H1 (cell line): ENCODE data around the gene ZNF511. TPM values are rescaled to one million over a fixed set of nuclear protein-coding genes. Genes with fewer than 3 reads are reported as not detected.

Source experiments
- CTCF ChIA-PET: fragments of 300-600 bp; sonication (Branson Sonifier 250); formaldehyde crosslinking; loops from one replicate; lab custom pipeline; 2021; ENCODE audit not compliant: partially characterized antibody; lab: Charles Lee
- POLR2A ChIA-PET: fragments of 300-600 bp; sonication (Branson Sonifier 250); formaldehyde crosslinking; loops from one replicate; lab custom pipeline; 2021; ENCODE audit warnings: inconsistent platforms; ENCODE audit not compliant: partially characterized antibody; lab: Charles Lee
- DNase-seq, 2 experiments: peaks; one replicate each; pipeline versions ENCODE4 v3.0.0 to v3.0.0-alpha.2; 2010 to 2022; ENCODE audit warnings: low spot score in 2 of 2, low read depth in 1 of 2, mixed read lengths in 1 of 2
- FAIRE-seq: peaks from 2 replicates; lab custom pipeline; 2011; peaks lifted over from hg19 to GRCh38; lab: Jason Lieb, UNC
- H2AFZ ChIP-seq: 2 replicates; pipeline ENCODE4 v1.8.1; 2012; ENCODE audit warnings: low read length, inconsistent platforms
- H2AK5ac ChIP-seq: 2 replicates; pipeline ENCODE4 v1.6.1; 2013; ENCODE audit warnings: low read depth, low read length
- H2BK120ac ChIP-seq: replicated peaks from 2 replicates; pipeline ENCODE3; 2013; ENCODE audit warnings: low read depth, low read length, inconsistent platforms
- H2BK12ac ChIP-seq: 2 replicates; pipeline ENCODE4 v1.6.1; 2013; ENCODE audit warnings: low read depth, low read length
- H2BK15ac ChIP-seq: 2 replicates; pipeline ENCODE4 v1.6.1; 2013; ENCODE audit warnings: low read length
- H2BK20ac ChIP-seq: 2 replicates; pipeline ENCODE4 v1.6.1; 2013; ENCODE audit warnings: low read length
- H2BK5ac ChIP-seq: 2 replicates; pipeline ENCODE4 v1.6.1; 2013; ENCODE audit warnings: low read depth, low read length
- H3K14ac ChIP-seq: 2 replicates; pipeline ENCODE4 v1.6.1; 2013; ENCODE audit warnings: inconsistent platforms; ENCODE audit not compliant: insufficient read length
- H3K18ac ChIP-seq: 2 replicates; pipeline ENCODE4 v1.6.1; 2013; ENCODE audit warnings: low read length; ENCODE audit errors: extremely low read depth
- H3K23ac ChIP-seq: 2 replicates; pipeline ENCODE4 v1.6.1; 2013; ENCODE audit warnings: inconsistent platforms; ENCODE audit not compliant: insufficient read length
- H3K23me2 ChIP-seq: 2 replicates; pipeline ENCODE4 v1.6.1; 2013; ENCODE audit warnings: low read depth, low read length
- H3K27ac ChIP-seq: 2 replicates; pipeline ENCODE4 v1.6.1; 2011; ENCODE audit warnings: low read depth, low read length, inconsistent platforms
- H3K27me3 ChIP-seq, 4 experiments: replicated peaks in 1 of 4; 1 replicate in 1 of 4; 2 replicates in 3 of 4; pipeline versions ENCODE4 v1.6.1 to v1.8.1; 2011 to 2013; ENCODE audit warnings: low read length in 3 of 4, mild to moderate bottlenecking in 3 of 4, inconsistent platforms in 2 of 4, mixed read lengths in 2 of 4, moderate library complexity in 1 of 4; ENCODE audit not compliant: control insufficient read depth in 3 of 4, insufficient read depth in 3 of 4; ENCODE audit errors: extremely low read depth in 1 of 4
- H3K36me3 ChIP-seq, 4 experiments: 2 replicates each; pipeline versions ENCODE4 v1.6.1 to v1.8.1; 2011 to 2013; ENCODE audit warnings: mild to moderate bottlenecking in 4 of 4, low read length in 3 of 4, moderate library complexity in 2 of 4, control low read depth in 1 of 4, inconsistent platforms in 1 of 4; ENCODE audit not compliant: insufficient read depth in 4 of 4, control insufficient read depth in 2 of 4
- H3K4ac ChIP-seq: replicated peaks from 2 replicates; pipeline ENCODE3; 2013; ENCODE audit warnings: low read length, low read depth, mixed read lengths, inconsistent platforms; ENCODE audit not compliant: insufficient read length
- H3K4me1 ChIP-seq, 4 experiments: replicated peaks in 1 of 4; 1 replicate in 1 of 4; 2 replicates in 3 of 4; pipeline versions ENCODE4 v1.6.1 to v1.8.1; 2011 to 2013; ENCODE audit warnings: low read length in 3 of 4, inconsistent platforms in 2 of 4, mixed read lengths in 1 of 4; ENCODE audit not compliant: insufficient read depth in 4 of 4, control insufficient read depth in 3 of 4
- H3K4me2 ChIP-seq, 2 experiments: 2 replicates each; pipeline versions ENCODE4 v1.6.1 to v1.8.1; 2011 to 2013; ENCODE audit warnings: low read depth in 2 of 2, low read length in 2 of 2, control low read depth in 1 of 2, inconsistent platforms in 1 of 2, mild to moderate bottlenecking in 1 of 2; ENCODE audit not compliant: insufficient read depth in 1 of 2
- H3K4me3 ChIP-seq, 4 experiments: fragments of 200-600, 300-600 bp in 1 of 4; sonication (generic), shearing (Covaris generic), sonication (Bioruptor Twin) in 1 of 4; 2 replicates each; pipeline versions ENCODE4 v1.5.1 to v1.8.1; 2011 to 2016; ENCODE audit warnings: low read length in 4 of 4, low read depth in 3 of 4, control low read depth in 2 of 4, inconsistent platforms in 2 of 4, mild to moderate bottlenecking in 2 of 4, mixed read lengths in 1 of 4, moderate library complexity in 1 of 4; ENCODE audit not compliant: insufficient read depth in 2 of 4; ENCODE audit errors: extremely low read depth in 1 of 4
- H3K56ac ChIP-seq: replicated peaks from 2 replicates; pipeline ENCODE3; 2013; ENCODE audit warnings: low read depth, mild to moderate bottlenecking, mixed read lengths, low read length, inconsistent platforms; ENCODE audit not compliant: insufficient read length
- H3K79me1 ChIP-seq: 2 replicates; pipeline ENCODE4 v1.6.1; 2013; ENCODE audit warnings: low read depth, low read length, control low read depth
- H3K79me2 ChIP-seq, 2 experiments: 2 replicates each; pipeline versions ENCODE4 v1.6.1 to v1.8.1; 2012 to 2013; ENCODE audit warnings: low read length in 2 of 2, mild to moderate bottlenecking in 2 of 2, inconsistent platforms in 1 of 2; ENCODE audit not compliant: insufficient read depth in 2 of 2, control insufficient read depth in 1 of 2
- H3K9ac ChIP-seq, 4 experiments: replicated peaks in 1 of 4; 1 replicate in 1 of 4; 2 replicates in 3 of 4; pipeline versions ENCODE4 v1.6.1 to v1.8.1; 2011 to 2013; ENCODE audit warnings: low read depth in 3 of 4, low read length in 3 of 4, control low read depth in 2 of 4, mild to moderate bottlenecking in 2 of 4, moderate library complexity in 2 of 4, inconsistent platforms in 1 of 4; ENCODE audit errors: extremely low read depth in 1 of 4
- H3K9me3 ChIP-seq, 2 experiments: 2 replicates each; pipeline versions ENCODE4 v1.6.1 to v1.8.1; 2012 to 2013; ENCODE audit warnings: mild to moderate bottlenecking in 2 of 2, moderate library complexity in 2 of 2, control low read depth in 1 of 2, inconsistent platforms in 1 of 2, low read depth in 1 of 2, low read length in 1 of 2, mixed read lengths in 1 of 2; ENCODE audit not compliant: insufficient read depth in 2 of 2
- H4K20me1 ChIP-seq, 2 experiments: replicated peaks in 1 of 2; 2 replicates each; pipeline versions ENCODE3 to v1.8.1; 2011 to 2013; ENCODE audit warnings: inconsistent platforms in 2 of 2, low read length in 2 of 2, mild to moderate bottlenecking in 1 of 2; ENCODE audit not compliant: insufficient read depth in 2 of 2, control insufficient read depth in 1 of 2
- H4K5ac ChIP-seq: 2 replicates; pipeline ENCODE4 v1.6.1; 2013; ENCODE audit warnings: low read length, low read depth, mixed read lengths, inconsistent platforms; ENCODE audit not compliant: insufficient read length
- H4K8ac ChIP-seq: 2 replicates; pipeline ENCODE4 v1.8.0; 2013; ENCODE audit warnings: mild to moderate bottlenecking, moderate library complexity, low read length, inconsistent platforms; ENCODE audit not compliant: insufficient read depth; ENCODE audit errors: extremely low read depth
- H4K91ac ChIP-seq: replicated peaks from 2 replicates; pipeline ENCODE3; 2013; ENCODE audit warnings: low read length, mixed read lengths, inconsistent platforms; ENCODE audit not compliant: insufficient read length
- CBX5 ChIP-seq: fragments of 300-800, 300-1000 bp; sonication (generic); IDR thresholded peaks from 2 replicates; pipeline ENCODE4 v1.7.1; 2016; ENCODE audit warnings: antibody characterized with exemption, low read length, low read depth
- CREB1 ChIP-seq: IDR thresholded peaks from 2 replicates; pipeline ENCODE4 v1.6.1; 2012; ENCODE audit warnings: inconsistent platforms
- GTF2F1 ChIP-seq: IDR thresholded peaks from 2 replicates; pipeline ENCODE4 v1.6.1; 2012; ENCODE audit warnings: low read depth, low read length, improper control_type of control experiment, borderline replicate concordance
- JUN ChIP-seq: IDR thresholded peaks from 2 replicates; pipeline ENCODE4 v1.6.1; 2011; ENCODE audit warnings: low read depth, mild to moderate bottlenecking, improper control_type of control experiment, low read length
- JUND ChIP-seq: IDR thresholded peaks from 2 replicates; pipeline ENCODE4 v1.6.1; 2011; ENCODE audit warnings: mild to moderate bottlenecking, improper control_type of control experiment, low read length
- KDM1A ChIP-seq: fragments of 200-600, 300-600 bp; sonication (generic); IDR thresholded peaks from 2 replicates; pipeline ENCODE4 v1.7.1; 2016; ENCODE audit warnings: mild to moderate bottlenecking, low read length, borderline replicate concordance
- NANOG ChIP-seq: IDR thresholded peaks from 2 replicates; pipeline ENCODE4 v1.6.1; 2011; ENCODE audit warnings: low read length, low read depth, mild to moderate bottlenecking, inconsistent platforms; ENCODE audit not compliant: insufficient read depth, poor library complexity, severe bottlenecking
- POLR2AphosphoS5 ChIP-seq: IDR thresholded peaks from 2 replicates; pipeline ENCODE4 v1.6.1; 2011; ENCODE audit warnings: low read depth, low read length
- RFX5 ChIP-seq: IDR thresholded peaks from 2 replicates; pipeline ENCODE4 v1.6.1; 2011; ENCODE audit warnings: low read depth, low read length, improper control_type of control experiment, borderline replicate concordance
- SIRT6 ChIP-seq: IDR thresholded peaks from one replicate; pipeline ENCODE4 v1.7.1; 2012; ENCODE audit warnings: low read length, inconsistent platforms
- SP1 ChIP-seq: IDR thresholded peaks from 2 replicates; pipeline ENCODE4 v1.6.1; 2011; ENCODE audit warnings: low read depth, low read length
- TBP ChIP-seq: IDR thresholded peaks from 2 replicates; pipeline ENCODE4 v1.6.1; 2011; ENCODE audit warnings: low read depth, low read length, improper control_type of control experiment
- TCF12 ChIP-seq: IDR thresholded peaks from 2 replicates; pipeline ENCODE4 v1.6.1; 2011; ENCODE audit warnings: low read depth, mild to moderate bottlenecking, low read length
- WGBS, 2 experiments: shearing (Covaris generic) in 1 of 2; methylation state at CpG; one replicate each; pipeline versions ENCODE4 v1.1.6 to v1.1.7; 2013 to 2015; ENCODE audit warnings: low lambda C conversion rate in 2 of 2, mixed read lengths in 2 of 2, inconsistent platforms in 1 of 2, low coverage in 1 of 2, missing lambda C conversion rate in 1 of 2; ENCODE audit not compliant: insufficient replicate concordance in 2 of 2, insufficient coverage in 1 of 2, insufficient read length in 1 of 2; ENCODE audit errors: extremely low coverage in 1 of 2, missing lambda C conversion rate in 1 of 2; 5-methylcytosine and 5-hydroxymethylcytosine counted together
- polyA plus RNA-seq, 7 experiments: library from polyadenylated mRNA; depleted of rRNA in 3 of 7; stranded (reverse) in 5 of 7; unstranded in 2 of 7; fragments of >200 nt in 5 of 7; fragments of 200-250 nt in 2 of 7; gene quantifications; 1 replicate in 5 of 7; 2 replicates in 1 of 7; 4 replicates in 1 of 7; pipeline versions ENCODE4 v1.2.1 to v1.2.3, GENCODE V29; 2011 to 2013; ENCODE audit warnings: missing spikeins in 2 of 7, mixed read lengths in 2 of 7
- total RNA-seq: library from RNA; stranded (reverse); fragmentation: NEBNext Ultra II Directional; extraction: Animal tissue kit (Norgen Biotek cat#: 25700); gene quantifications from 2 replicates; pipeline ENCODE4 v1.2.1, GENCODE V29; 2021
- TF ChIP-seq, protein P1 (sequence below): IDR thresholded peaks from 2 replicates; pipeline ENCODE4 v1.6.1; 2012; ENCODE audit warnings: inconsistent platforms

ZNF511 gene
- total and polyA plus RNA-seq, 2 of the 8 experiments (the other 6 are each of a cell fraction or from before 2014, with no cell fraction given): 55.4 to 71.7 TPM

DNA sequence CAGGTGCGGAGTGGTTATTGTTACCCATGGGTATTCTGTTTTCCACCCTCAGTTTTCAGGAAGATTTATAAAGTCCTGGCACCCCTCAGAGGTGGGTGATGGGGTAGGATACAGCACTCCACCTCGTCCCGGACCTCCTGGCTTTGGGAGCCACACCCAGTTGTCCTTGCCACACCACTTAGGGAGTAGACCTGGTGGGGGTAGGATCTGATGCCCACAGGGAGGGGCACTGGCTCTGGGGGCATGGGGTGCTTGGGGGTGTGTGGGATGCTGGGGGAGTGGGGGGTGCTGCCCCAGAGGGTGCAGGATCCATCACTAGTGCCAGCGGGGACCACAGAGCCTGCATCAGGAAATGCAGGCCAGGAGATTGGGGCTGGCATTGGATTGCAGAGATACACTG, 4.5 kb downstream of the ZNF511 start:
- Histone ChIP-seq H3K9ac (no peak overlapping the region), H2BK20ac (no peak overlapping the region), H3K4me3 (no peak overlapping the region), H2BK120ac (no peak overlapping the region), H3K9me3 (no peaks in the 10 kb centered on the region), H3K4ac (no peak overlapping the region), H4K5ac (no peak overlapping the region), H3K79me2 (peaks cover 0 to under 1% of the 10 kb centered on the region in 2 experiments; a peak in 3 of 4 replicates), H2AK5ac (no peak overlapping the region), H2AFZ (no peak overlapping the region), H3K23ac (no peak overlapping the region), H3K79me1 (0 out of 2 replicates have a peak, but pooled peaks cover 4% of the 10 kb centered on the region), H2BK12ac (no peak overlapping the region), H4K91ac (no peak overlapping the region), H3K18ac (no peak overlapping the region), H3K56ac (no peak overlapping the region), H4K8ac (no peak overlapping the region), H3K27ac (no peak overlapping the region), H4K20me1 (peaks cover 0 to under 1% of the 10 kb centered on the region in 2 experiments), H3K27me3 (no peaks in the 10 kb centered on the region), H3K23me2 (peaks cover 6% of the 10 kb centered on the region; the same call in 1 of the 2 replicates), H2BK5ac (no peak overlapping the region), H3K4me1 (peaks cover 0 to 2% (median 0%) of the 10 kb centered on the region in 4 experiments; a peak in 3 of 7 replicates), H3K36me3 (peaks cover 4 to 22% (median 6%) of the 10 kb centered on the region in 4 experiments; a peak in 7 of 8 replicates), H3K4me2 (no peak overlapping the region), H3K14ac (no peak overlapping the region), H2BK15ac (no peak overlapping the region)
- ChIA-PET CTCF (interaction anchor here (0.7 to 3.5 kb wide), 5 partner anchors 10 to 73 kb away, joined by 3 to 23 read pairs (median 6); no protein-coding TSS in a partner anchor), POLR2A (interaction anchor here (0.8 to 1.3 kb wide), 2 partner anchors 45 to 46 kb away, joined by 3 read pairs; partner anchors contain the start of gene FUOM)
- no peak for DNase-seq
- no peak for TF ChIP-seq POLR2AphosphoS5
- no peak for TF ChIP-seq NANOG
- TF ChIP-seq RFX5: no peak
- no peak for TF ChIP-seq TBP
- TF ChIP-seq SP1: no peak
- TF ChIP-seq CREB1: no peak
- no peak for TF ChIP-seq JUND
- no peak for TF ChIP-seq KDM1A
- no peak for TF ChIP-seq JUN
- TF ChIP-seq, protein P1, sequence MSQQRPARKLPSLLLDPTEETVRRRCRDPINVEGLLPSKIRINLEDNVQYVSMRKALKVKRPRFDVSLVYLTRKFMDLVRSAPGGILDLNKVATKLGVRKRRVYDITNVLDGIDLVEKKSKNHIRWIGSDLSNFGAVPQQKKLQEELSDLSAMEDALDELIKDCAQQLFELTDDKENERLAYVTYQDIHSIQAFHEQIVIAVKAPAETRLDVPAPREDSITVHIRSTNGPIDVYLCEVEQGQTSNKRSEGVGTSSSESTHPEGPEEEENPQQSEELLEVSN: no peak
- TF ChIP-seq SIRT6: no peak
- TF ChIP-seq TCF12: no peak
- no peak for TF ChIP-seq CBX5
- no peak for TF ChIP-seq GTF2F1
- 90% methylated on average over 3 of the region's 4 CpGs; no CpG with 5 or more reads in 1 of the 2 experiments for WGBS, 2 experiments
- FAIRE-seq: no peak
